GM23248 (cell line): ENCODE results near the gene LCLAT1. TPM values are rescaled to one million over a fixed set of nuclear protein-coding genes. Genes with fewer than 3 reads are reported as not detected.
"Not testable (repeated sequence)": the region's sequence is repeated elsewhere in the genome, so short reads cannot be mapped to it uniquely, and the experiment has no call there.

ENCODE experiments used
- DNase-seq: peaks from one replicate; pipeline ENCODE4 v3.0.0-alpha.2; 2015
- H2AFZ ChIP-seq: fragments of 200-600 bp; sonication (generic); 2 replicates; pipeline ENCODE4 v1.6.1; 2016; ENCODE audit warnings: antibody characterized with exemption
- H3F3A ChIP-seq: fragments of 200-600 bp; sonication (generic); 2 replicates; pipeline ENCODE4 v1.6.1; 2016; ENCODE audit warnings: mild to moderate bottlenecking, antibody characterized with exemption, mixed run types; ENCODE audit not compliant: insufficient read depth
- H3K27ac ChIP-seq: fragments of 200-600 bp; sonication (generic); 2 replicates; pipeline ENCODE4 v1.5.1; 2016; ENCODE audit warnings: mild to moderate bottlenecking
- H3K27me3 ChIP-seq: fragments of 200-600 bp; sonication (generic); replicated peaks from 2 replicates; pipeline ENCODE4 v1.6.1; 2016; ENCODE audit warnings: mild to moderate bottlenecking; ENCODE audit not compliant: insufficient read depth
- H3K36me3 ChIP-seq: fragments of 200-600 bp; sonication (generic); 2 replicates; pipeline ENCODE4 v1.6.1; 2016; ENCODE audit warnings: low read depth, mild to moderate bottlenecking
- H3K4me1 ChIP-seq: fragments of 200-600 bp; sonication (generic); 2 replicates; pipeline ENCODE4 v1.6.1; 2016; ENCODE audit warnings: mild to moderate bottlenecking; ENCODE audit not compliant: insufficient read depth
- H3K4me2 ChIP-seq: fragments of 200-600 bp; sonication (generic); one replicate; pipeline ENCODE4 v1.6.1; 2016; ENCODE audit warnings: mild to moderate bottlenecking; ENCODE audit not compliant: unreplicated experiment
- H3K4me3 ChIP-seq: fragments of 200-600 bp; sonication (generic); 2 replicates; pipeline ENCODE4 v1.5.1; 2016; ENCODE audit warnings: mild to moderate bottlenecking
- H3K79me2 ChIP-seq: fragments of 200-600 bp; sonication (generic); 2 replicates; pipeline ENCODE4 v1.6.1; 2016; ENCODE audit warnings: mild to moderate bottlenecking; ENCODE audit not compliant: insufficient read depth
- H3K9ac ChIP-seq: fragments of 200-600 bp; sonication (generic); 2 replicates; pipeline ENCODE4 v1.6.1; 2016; ENCODE audit warnings: mild to moderate bottlenecking
- H3K9me2 ChIP-seq: fragments of 200-600 bp; sonication (generic); 2 replicates; pipeline ENCODE4 v1.6.1; 2016; ENCODE audit warnings: mixed run types, mild to moderate bottlenecking, moderate library complexity; ENCODE audit not compliant: insufficient read depth
- H3K9me3 ChIP-seq: fragments of 200-600 bp; sonication (generic); one replicate; pipeline ENCODE4 v1.6.1; 2017; ENCODE audit warnings: low read depth
- H4K20me1 ChIP-seq: fragments of 200-600 bp; sonication (generic); 2 replicates; pipeline ENCODE4 v1.6.0; 2016; ENCODE audit not compliant: insufficient read depth
- EZH2 ChIP-seq: fragments of 200-600 bp; sonication (generic); IDR thresholded peaks from 2 replicates; pipeline ENCODE4 v1.6.1; 2018; ENCODE audit warnings: antibody characterized with exemption, mild to moderate bottlenecking; ENCODE audit not compliant: insufficient read depth, poor library complexity, severe bottlenecking
- EZH2phosphoT487 ChIP-seq: fragments of 200-600 bp; sonication (generic); IDR thresholded peaks from 2 replicates; pipeline ENCODE4 v1.6.1; 2018; ENCODE audit warnings: antibody characterized with exemption, moderate library complexity, mild to moderate bottlenecking, low read depth; ENCODE audit not compliant: insufficient read depth
- WGBS, 2 experiments: methylation state at CpG; one replicate each; pipeline ENCODE4 v1.1.6; 2015 to 2017; ENCODE audit warnings: low lambda C conversion rate in 2 of 2, low coverage in 1 of 2; ENCODE audit errors: missing lambda C conversion rate in 2 of 2; 5-methylcytosine and 5-hydroxymethylcytosine counted together
- in situ Hi-C: fragments of 300-500 bp; cut with MboI; formaldehyde crosslinking; loops from 2 replicates; pipeline ENCODE4 v1.15.0; 2020
- polyA plus RNA-seq: library from polyadenylated mRNA; unstranded; fragments of >200 nt; fragmentation: Nextera tagmentation; extraction: Ambion mirVana; gene quantifications from 2 replicates; pipeline ENCODE4 v1.2.1, GENCODE V29; 2016
- total RNA-seq: library from RNA; depleted of rRNA; stranded (reverse); fragments of >200 nt; shearing (Covaris generic); gene quantifications from 2 replicates; pipeline ENCODE4 v1.2.3, GENCODE V29; 2014

The LCLAT1 gene
- total and polyA plus RNA-seq, 2 experiments from 2014 or later: 29.7 to 32.3 TPM

GRCh38 chr2:30505500-30506180 lies 58.6 kb downstream of the LCLAT1 start:
- WGBS, 2 experiments: 97% methylated on average over 3 of the region's 3 CpGs
- Histone ChIP-seq H4K20me1 (no peaks in the 10 kb centered on the region), H3K9me2 (no peaks in the 10 kb centered on the region), H3K79me2 (peaks cover 44% of the 10 kb centered on the region), H3K4me1 (peaks cover 8% of the 10 kb centered on the region), H3F3A (0 out of 2 replicates have a peak, but pooled peaks cover 4% of the 10 kb centered on the region), H3K27ac (no peak overlapping the region), H3K36me3 (no peaks in the 10 kb centered on the region), H3K27me3 (no peaks in the 10 kb centered on the region), H3K4me2 (no peak overlapping the region), H3K4me3 (no peak overlapping the region), H2AFZ (no peak overlapping the region), H3K9me3 (no peaks in the 10 kb centered on the region), H3K9ac (no peak overlapping the region)
- TF ChIP-seq EZH2: no peak
- no peak for TF ChIP-seq EZH2phosphoT487
- in situ Hi-C loops: no loop called here
- DNase-seq: no peak

DNA sequence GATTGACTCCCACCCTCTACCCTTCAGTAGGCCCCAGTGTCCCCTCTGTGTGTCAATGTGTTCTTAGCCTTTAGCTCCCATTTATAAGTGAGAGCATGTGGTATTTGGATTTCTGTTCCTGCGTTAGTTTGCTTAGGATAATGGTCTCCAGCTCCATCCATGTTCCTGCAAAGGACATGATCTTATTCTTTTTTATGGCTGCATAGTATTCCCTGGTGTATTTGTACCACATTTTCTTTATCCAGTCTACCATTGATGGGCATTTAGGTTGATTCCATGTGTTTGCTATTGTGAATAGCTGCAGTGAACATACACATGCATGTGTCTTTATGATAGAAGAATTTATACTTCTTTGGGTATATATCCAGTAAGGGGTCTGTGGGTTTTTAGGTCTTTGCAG lies 60.4 kb downstream of the LCLAT1 start:
- Histone ChIP-seq H3K79me2 (peaks cover 49% of the 10 kb centered on the region), H3K4me1 (peaks cover 22% of the 10 kb centered on the region), H3F3A (peaks cover 11% of the 10 kb centered on the region)
- H4K20me1 ChIP-seq, H3K9me2 ChIP-seq, DNase-seq, H3K27me3 ChIP-seq, H3K9ac ChIP-seq, H3K9me3 ChIP-seq, H3K4me2 ChIP-seq, H2AFZ ChIP-seq, in situ Hi-C loops, H3K4me3 ChIP-seq, H3K36me3 ChIP-seq, H3K27ac ChIP-seq: not testable (repeated sequence)
- 93 to 94% methylated on average over 1 of the region's 1 CpG for WGBS, 2 experiments

DNA sequence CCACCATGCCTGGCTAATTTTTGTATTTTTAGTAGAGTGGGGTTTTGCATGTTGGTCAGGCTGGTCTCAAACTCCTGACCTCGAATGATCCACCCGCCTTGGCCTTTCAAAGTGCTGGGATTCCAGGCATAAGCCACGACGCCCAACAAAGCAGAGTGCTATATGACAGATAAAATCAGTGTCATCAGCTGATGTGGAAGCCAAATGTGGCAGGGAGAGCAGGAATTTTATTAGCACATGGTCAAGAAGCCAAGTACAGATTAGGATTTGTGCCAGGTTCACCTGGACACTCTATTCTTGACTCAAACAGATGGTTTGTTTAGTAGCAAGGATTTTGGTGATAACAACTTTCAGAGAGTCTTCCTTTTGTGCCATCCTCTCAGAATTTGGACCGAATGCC lies 62.7 kb downstream of the LCLAT1 start:
- no peak for DNase-seq
- Histone ChIP-seq H2AFZ (no peak overlapping the region), H3K4me2 (no peak overlapping the region), H3K9me3 (no peaks in the 10 kb centered on the region), H3K9ac (no peak overlapping the region), H3K36me3 (no peaks in the 10 kb centered on the region), H3K9me2 (no peaks in the 10 kb centered on the region), H3K79me2 (peaks cover 65% of the 10 kb centered on the region), H4K20me1 (no peaks in the 10 kb centered on the region), H3K4me1 (peaks cover 26% of the 10 kb centered on the region), H3K4me3 (no peak overlapping the region), H3K27me3 (no peaks in the 10 kb centered on the region), H3K27ac (no peak overlapping the region), H3F3A (peaks cover 11% of the 10 kb centered on the region)
- no peak for TF ChIP-seq EZH2
- TF ChIP-seq EZH2phosphoT487: no peak
- WGBS, 2 experiments: 95 to 98% methylated on average over 5 of the region's 5 CpGs
- in situ Hi-C loops: no loop called here

GRCh38 chr2:30510409-30510808 lies 63.4 kb downstream of the LCLAT1 start:
- Histone ChIP-seq H3K27ac (0 out of 2 replicates have a peak overlapping the region, but pooled peaks have one; percentile 25), H4K20me1 (no peaks in the 10 kb centered on the region), H3K4me2 (no peak overlapping the region), H3K4me1 (peaks cover 33% of the 10 kb centered on the region), H3F3A (peaks cover 11% of the 10 kb centered on the region), H3K9ac (0 out of 2 replicates have a peak overlapping the region, but pooled peaks have one; percentile 33), H3K36me3 (no peaks in the 10 kb centered on the region), H3K27me3 (no peaks in the 10 kb centered on the region), H3K4me3 (no peak overlapping the region), H3K9me2 (no peaks in the 10 kb centered on the region), H2AFZ (no peak overlapping the region), H3K79me2 (peaks cover 65% of the 10 kb centered on the region), H3K9me3 (no peaks in the 10 kb centered on the region)
- DNase-seq: no peak
- TF ChIP-seq EZH2phosphoT487 (no peak), EZH2 (no peak)
- in situ Hi-C loops: no loop called here
- 62 to 64% methylated on average over 4 of the region's 4 CpGs for WGBS, 2 experiments
